Common myeloid progenitor, CD34-positive (primary cell): ENCODE results near the gene VGF.
A peak's percentile ranks its signal among the peaks of the same experiment; 100 is the strongest.
"Not testable (repeated sequence)": the region's sequence is repeated elsewhere in the genome, so short reads cannot be mapped to it uniquely, and the experiment has no call there.

ENCODE experiments used
- CTCF ChIA-PET: fragments of 350-600 bp; sonication (Branson Sonifier 250); formaldehyde crosslinking; loops from one replicate; lab custom pipeline; 2021; ENCODE audit warnings: antibody characterized with exemption; lab: Charles Lee
- POLR2A ChIA-PET: fragments of 350-600 bp; sonication (Branson Sonifier 250); formaldehyde crosslinking; loops from one replicate; lab custom pipeline; 2021; ENCODE audit warnings: antibody characterized with exemption; lab: Charles Lee
- DNase-seq, 3 donors: peaks; one replicate each; pipeline versions ENCODE4 v3.0.0 to v3.0.0-alpha.2; 2013
- H3K27ac ChIP-seq, 2 experiments: 1 replicate in 1 of 2; 2 replicates in 1 of 2; pipeline ENCODE4 v1.7.0; 2013; ENCODE audit warnings: inconsistent platforms in 2 of 2, low read length in 2 of 2, mild to moderate bottlenecking in 2 of 2, low read depth in 1 of 2, moderate library complexity in 1 of 2; ENCODE audit not compliant: severe bottlenecking in 2 of 2, insufficient read depth in 1 of 2, poor library complexity in 1 of 2
- H3K27me3 ChIP-seq, 5 experiments: replicated peaks in 2 of 5; 1 replicate in 3 of 5; 2 replicates in 2 of 5; pipeline versions ENCODE4 v1.6.1 to v1.7.0; 2013; ENCODE audit warnings: low read length in 4 of 5, mild to moderate bottlenecking in 2 of 5, moderate library complexity in 2 of 5, inconsistent platforms in 1 of 5; ENCODE audit not compliant: insufficient read depth in 5 of 5, control insufficient read depth in 4 of 5
- H3K36me3 ChIP-seq, 4 experiments: 1 replicate in 2 of 4; 2 replicates in 2 of 4; pipeline versions ENCODE4 v1.6.1 to v1.7.0; 2013; ENCODE audit warnings: low read length in 3 of 4, control low read depth in 1 of 4, mild to moderate bottlenecking in 1 of 4; ENCODE audit not compliant: control insufficient read depth in 4 of 4, insufficient read depth in 4 of 4
- H3K4me1 ChIP-seq, 4 experiments: 1 replicate in 3 of 4; 2 replicates in 1 of 4; pipeline versions ENCODE4 v1.6.1 to v1.7.1; 2013; ENCODE audit warnings: low read length in 3 of 4, mild to moderate bottlenecking in 3 of 4, control low read depth in 1 of 4, inconsistent platforms in 1 of 4, moderate library complexity in 1 of 4; ENCODE audit not compliant: control insufficient read depth in 4 of 4, insufficient read depth in 4 of 4; ENCODE audit errors: control extremely low read depth in 1 of 4
- H3K4me3 ChIP-seq, 7 experiments: 1 replicate in 4 of 7; 2 replicates in 3 of 7; pipeline versions ENCODE4 v1.5.1 to v1.7.0; 2013; ENCODE audit warnings: mild to moderate bottlenecking in 7 of 7, low read length in 6 of 7, moderate library complexity in 6 of 7, inconsistent platforms in 2 of 7, low read depth in 2 of 7, control low read depth in 1 of 7; ENCODE audit not compliant: insufficient read depth in 4 of 7, control insufficient read depth in 1 of 7; ENCODE audit errors: extremely low read depth in 1 of 7
- H3K9me3 ChIP-seq, 5 experiments: 1 replicate in 4 of 5; 2 replicates in 1 of 5; pipeline versions ENCODE4 v1.6.1 to v1.7.1; 2013; ENCODE audit warnings: low read length in 4 of 5, mild to moderate bottlenecking in 2 of 5, inconsistent platforms in 1 of 5, low read depth in 1 of 5, moderate library complexity in 1 of 5; ENCODE audit not compliant: control insufficient read depth in 4 of 5, insufficient read depth in 2 of 5; ENCODE audit errors: control extremely low read depth in 1 of 5
- WGBS: methylation state at CpG from one replicate; pipeline ENCODE4 v1.1.5; 2013; ENCODE audit not compliant: insufficient coverage; 5-methylcytosine and 5-hydroxymethylcytosine counted together

VGF gene

DNA sequence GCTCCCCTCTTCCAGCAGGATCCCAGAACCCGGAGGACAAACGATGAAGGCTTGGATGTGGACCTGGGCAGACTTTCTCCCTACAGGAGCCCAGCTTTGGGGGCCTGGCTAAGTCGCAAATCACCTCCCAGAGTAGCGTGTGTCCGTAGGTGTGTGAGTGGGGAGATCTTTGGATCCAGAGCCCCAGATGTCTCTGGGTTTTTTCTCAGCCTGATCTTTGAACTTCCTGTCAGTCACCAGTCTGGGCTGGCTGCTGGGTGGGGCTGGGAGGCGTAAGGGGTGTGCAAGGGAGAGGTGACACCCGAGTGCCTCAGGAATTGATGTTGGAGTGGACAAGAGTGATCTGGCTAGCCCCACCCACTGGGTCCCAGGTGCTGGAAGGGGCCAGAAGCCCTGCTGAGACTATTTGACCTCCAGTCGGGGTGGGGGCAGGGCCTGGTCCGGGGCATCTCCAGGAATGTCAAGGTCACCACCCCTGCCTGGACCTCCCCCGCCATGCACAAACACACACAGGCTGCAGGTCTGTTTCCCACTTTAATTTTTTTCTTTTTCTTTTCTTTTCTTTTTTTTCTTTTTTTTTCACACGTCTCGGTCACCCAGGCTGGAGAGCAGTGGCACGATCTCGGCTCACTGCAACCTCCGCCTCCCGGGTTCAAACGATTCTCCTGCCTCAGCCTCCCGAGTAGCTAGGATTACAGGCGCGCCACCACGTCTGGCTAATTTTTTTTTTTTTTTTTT, 35.7 kb upstream of the VGF start, which contains the start of gene MOGAT3:
TSS of gene MOGAT3 (minus strand) at position 175 of the 738 bp plus-strand sequence. CDS start 182 bp downstream, outside the sequence.
- Histone ChIP-seq H3K36me3 (peaks cover 0 to 4% (median 2%) of the 10 kb centered on the region in 4 experiments), H3K9me3 (no peaks in the 10 kb centered on the region), H3K4me3 (peak within 1 kb of the TSS in 4 of 7 experiments; percentile 29 to 60 (median 40)), H3K4me1 (peaks cover 0 to 8% (median 6%) of the 10 kb centered on the region in 4 experiments), H3K27me3 (peaks cover 0 to 64% (median 22%) of the 10 kb centered on the region in 5 experiments), H3K27ac (no peak within 1 kb of the TSS)
- CTCF ChIA-PET: interaction anchor here (1.0 to 1.3 kb wide), 2 partner anchors 13 to 82 kb away, joined by 3 to 4 read pairs; no protein-coding TSS in a partner anchor
- 39% methylated on average over 13 of the region's 21 CpGs for WGBS
- no peak for DNase-seq
- POLR2A ChIA-PET: interaction anchor here (0.7 kb wide), 1 partner anchor 198 kb away, joined by 4 read pairs; no protein-coding TSS in a partner anchor

DNA sequence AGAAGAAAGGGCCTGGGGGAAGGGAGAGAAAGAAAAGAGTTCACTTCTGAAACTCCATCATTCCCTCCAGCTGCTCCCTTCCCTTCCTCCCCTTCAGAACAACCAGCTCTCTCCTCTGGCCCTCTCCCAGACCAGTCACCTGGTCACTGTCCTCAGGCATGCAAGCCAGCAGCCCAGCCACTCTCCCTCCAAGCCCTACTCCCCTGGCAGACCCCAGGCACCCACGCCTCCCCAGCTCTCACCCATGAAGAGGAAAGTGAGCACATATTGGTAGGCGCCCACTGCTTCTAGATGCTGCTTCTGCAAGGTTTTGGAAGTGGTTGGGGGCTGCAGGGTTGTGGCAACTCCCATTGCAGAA, 35.1 kb upstream of the VGF start:
- no peak for DNase-seq
- no peaks in the 10 kb centered on the region for H3K36me3 ChIP-seq
- ChIA-PET CTCF (interaction anchor here (0.6 to 1.3 kb wide), 4 partner anchors 12 to 367 kb away, joined by 3 to 4 read pairs (median 4); no protein-coding TSS in a partner anchor), POLR2A (no interaction called here)
- H3K4me1 ChIP-seq: peaks cover 0 to 8% (median 6%) of the 10 kb centered on the region in 4 experiments
- no peak overlapping the region for H3K27ac ChIP-seq
- H3K9me3 ChIP-seq: no peaks in the 10 kb centered on the region
- WGBS: 80% methylated on average over 1 of the region's 2 CpGs
- peaks cover 0 to 64% (median 22%) of the 10 kb centered on the region in 5 experiments for H3K27me3 ChIP-seq
- H3K4me3 ChIP-seq: no peak overlapping the region

DNA sequence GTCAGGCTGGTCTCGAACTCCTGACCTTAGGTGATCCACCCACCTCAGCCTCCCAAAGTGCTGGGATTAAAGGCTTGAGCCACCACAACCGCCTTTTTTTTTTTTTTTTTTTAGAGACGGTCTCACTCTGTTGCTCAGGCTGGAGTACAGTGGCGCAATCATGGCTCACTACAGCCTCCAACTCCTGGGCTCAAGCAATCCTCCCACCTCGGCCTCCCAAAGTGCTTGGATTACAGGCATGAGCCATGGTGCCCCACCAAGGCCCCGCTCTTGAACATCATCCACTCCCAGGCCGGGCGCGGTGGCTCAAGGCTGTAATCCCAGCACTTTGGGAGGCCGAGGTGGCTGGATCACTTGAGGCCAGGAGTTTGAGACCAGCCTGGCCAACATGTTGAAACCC, 34.2 kb upstream of the VGF start:
- POLR2A ChIA-PET: not testable (repeated sequence)
- 94% methylated on average over 10 of the region's 10 CpGs for WGBS

DNA sequence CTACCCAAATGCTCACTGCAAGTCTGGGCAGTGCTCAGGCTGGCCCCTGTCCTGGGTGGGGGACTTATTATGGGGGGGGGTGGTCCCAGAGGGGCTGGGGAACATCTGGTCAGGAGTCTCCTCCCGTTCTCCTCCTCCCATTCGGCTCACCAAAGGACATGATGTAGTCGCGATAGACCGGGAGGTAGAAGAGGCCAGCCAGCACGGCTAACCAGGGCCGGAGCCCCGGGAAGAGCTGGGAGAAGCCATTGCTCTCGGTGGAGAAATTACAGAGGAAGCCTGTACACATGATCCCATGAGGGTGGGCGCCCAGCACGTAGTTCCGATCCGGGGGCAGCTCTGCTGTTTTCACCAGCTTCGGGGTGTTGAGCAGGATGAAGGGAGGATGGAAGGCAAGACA, 33.1 kb upstream of the VGF start:
- no peaks in the 10 kb centered on the region for H3K36me3 ChIP-seq
- H3K27ac ChIP-seq: no peak overlapping the region
- no peaks in the 10 kb centered on the region for H3K9me3 ChIP-seq
- POLR2A ChIA-PET: no interaction called here
- no peak for DNase-seq
- H3K27me3 ChIP-seq: peaks cover 0 to 51% (median 20%) of the 10 kb centered on the region in 5 experiments
- no peak overlapping the region for H3K4me3 ChIP-seq
- CTCF ChIA-PET: interaction anchor here (0.9 to 1.3 kb wide), 2 partner anchors 54 to 83 kb away, joined by 3 to 4 read pairs; no protein-coding TSS in a partner anchor
- H3K4me1 ChIP-seq: peaks cover 0 to 8% (median 6%) of the 10 kb centered on the region in 4 experiments
- WGBS: 77% methylated on average over 10 of the region's 14 CpGs

More for the DNA sequence above, 34.2 kb upstream of the VGF start:
- H3K9me3 ChIP-seq, H3K4me3 ChIP-seq, H3K4me1 ChIP-seq, H3K27ac ChIP-seq, H3K36me3 ChIP-seq, DNase-seq: not testable (repeated sequence)
- peaks cover 0 to 62% (median 22%) of the 10 kb centered on the region in 5 experiments for H3K27me3 ChIP-seq
- CTCF ChIA-PET: interaction anchor here (0.7 to 1.3 kb wide), 4 partner anchors 14 to 305 kb away, joined by 3 to 4 read pairs (median 4); no protein-coding TSS in a partner anchor

DNA sequence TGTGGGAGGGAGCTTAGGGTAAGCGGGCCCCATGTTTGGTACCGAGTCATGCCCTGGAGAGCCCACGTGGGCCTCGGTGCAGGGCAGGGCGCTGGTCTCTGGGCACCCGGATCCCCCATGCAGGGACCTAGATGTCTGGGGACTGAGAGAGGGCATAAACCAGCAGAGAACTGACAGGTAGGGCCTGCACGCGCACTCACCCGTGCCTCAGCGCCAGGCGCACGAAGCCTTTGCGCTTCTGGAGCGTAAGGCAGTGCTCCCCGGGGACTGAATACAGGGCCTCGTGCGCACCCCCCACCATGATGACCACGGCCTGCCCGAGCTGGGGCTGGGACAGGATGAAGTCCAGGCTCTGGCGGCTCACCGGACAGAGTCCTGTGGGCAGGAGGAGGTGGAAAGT, 32.6 kb upstream of the VGF start:
- ChIA-PET CTCF (interaction anchor here (1.3 kb wide), 1 partner anchor 54 kb away, joined by 4 read pairs; no protein-coding TSS in a partner anchor), POLR2A (no interaction called here)
- Histone ChIP-seq H3K4me1 (peaks cover 0 to 8% (median 6%) of the 10 kb centered on the region in 4 experiments), H3K4me3 (no peak overlapping the region), H3K27ac (no peak overlapping the region), H3K36me3 (no peaks in the 10 kb centered on the region), H3K27me3 (peaks cover 0 to 47% (median 19%) of the 10 kb centered on the region in 5 experiments), H3K9me3 (no peaks in the 10 kb centered on the region)
- no peak for DNase-seq
- WGBS: 72% methylated on average over 17 of the region's 21 CpGs

DNA sequence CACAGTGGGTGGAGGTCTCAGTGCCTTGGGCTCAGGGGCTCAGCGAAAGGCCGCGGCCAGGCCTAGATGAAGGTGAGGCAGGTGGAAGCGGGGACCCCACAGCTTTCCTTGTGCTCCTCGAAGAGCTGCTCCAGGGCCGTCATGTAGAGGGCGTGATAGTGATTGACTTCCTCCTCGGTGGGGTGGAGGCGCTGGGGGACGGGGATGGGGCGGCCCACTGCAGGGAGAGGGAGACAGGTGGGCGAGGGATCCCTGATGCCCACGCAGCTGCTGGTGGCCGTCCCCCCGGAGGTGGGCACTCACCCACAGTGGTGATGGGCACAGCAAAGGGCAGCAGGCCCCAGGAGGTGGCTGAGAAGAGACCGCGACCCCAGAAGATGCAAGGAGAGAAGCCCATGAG, 30.5 kb upstream of the VGF start:
- H3K27ac ChIP-seq: no peak overlapping the region
- POLR2A ChIA-PET: no interaction called here
- H3K27me3 ChIP-seq: peaks cover 0 to 25% (median 8%) of the 10 kb centered on the region in 5 experiments
- 91% methylated on average over 15 of the region's 17 CpGs for WGBS
- no peaks in the 10 kb centered on the region for H3K36me3 ChIP-seq
- no peaks in the 10 kb centered on the region for H3K4me1 ChIP-seq
- DNase-seq: no peak
- CTCF ChIA-PET: interaction anchor here (1.0 to 7.8 kb wide), 4 partner anchors 8 to 89 kb away, joined by 3 to 76 read pairs (median 4); no protein-coding TSS in a partner anchor
- H3K9me3 ChIP-seq: no peaks in the 10 kb centered on the region
- H3K4me3 ChIP-seq: no peak overlapping the region

DNA sequence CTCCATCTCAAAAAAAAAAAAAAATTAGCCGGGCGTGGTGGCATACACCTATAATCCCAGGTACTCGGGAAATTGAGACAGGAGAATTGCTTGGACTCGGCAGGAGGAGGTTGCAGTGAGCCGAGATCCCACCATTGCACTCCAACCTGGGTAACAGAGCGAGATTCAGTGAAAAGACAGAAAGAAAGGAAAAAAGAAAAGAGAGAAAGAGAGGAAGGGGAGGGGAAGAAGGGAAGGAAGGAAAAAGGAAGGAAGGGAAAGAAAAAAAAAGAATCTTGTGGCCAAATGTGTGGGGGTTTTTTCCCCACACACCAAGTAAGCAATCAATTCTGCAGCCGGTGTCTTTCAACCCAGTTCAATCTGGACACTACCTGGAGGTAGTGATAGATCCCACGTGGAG, 23.7 kb upstream of the VGF start:
- DNase-seq: no peak
- Histone ChIP-seq H3K27ac (no peak overlapping the region), H3K4me1 (no peaks in the 10 kb centered on the region), H3K36me3 (no peaks in the 10 kb centered on the region), H3K9me3 (no peaks in the 10 kb centered on the region), H3K27me3 (peaks cover 0 to 10% (median 4%) of the 10 kb centered on the region in 5 experiments), H3K4me3 (no peak overlapping the region)
- WGBS: 92% methylated on average over 6 of the region's 8 CpGs
- ChIA-PET POLR2A (no interaction called here), CTCF (interaction anchor here (1.3 kb wide), 1 partner anchor 13 kb away, joined by 3 read pairs; no protein-coding TSS in a partner anchor)
